Endothelial cell (in vitro differentiated cells): ENCODE results near the gene RNF26. TPM values are rescaled to one million over a fixed set of nuclear protein-coding genes. Genes with fewer than 3 reads are reported as not detected.
A peak's percentile ranks its signal among the peaks of the same experiment; 100 is the strongest.

ENCODE experiments used
- DNase-seq: peaks from one replicate; pipeline ENCODE4 v3.0.0; 2021; ENCODE audit warnings: low spot score
- H3K27ac Mint-ChIP-seq: one replicate; pipeline ENCODE4 v1.8.0; 2021; ENCODE audit warnings: mixed read lengths, inconsistent platforms; ENCODE audit not compliant: unreplicated experiment
- H3K27me3 Mint-ChIP-seq: one replicate; pipeline ENCODE4 v1.8.0; 2021; ENCODE audit warnings: mild to moderate bottlenecking, moderate library complexity, mixed read lengths, inconsistent platforms; ENCODE audit not compliant: unreplicated experiment
- H3K36me3 Mint-ChIP-seq: one replicate; pipeline ENCODE4 v1.8.0; 2021; ENCODE audit warnings: mild to moderate bottlenecking, low read depth, mixed read lengths, inconsistent platforms; ENCODE audit not compliant: unreplicated experiment
- H3K4me1 Mint-ChIP-seq: one replicate; pipeline ENCODE4 v1.8.0; 2021; ENCODE audit warnings: mild to moderate bottlenecking, mixed read lengths, inconsistent platforms; ENCODE audit not compliant: unreplicated experiment
- H3K4me3 Mint-ChIP-seq: one replicate; pipeline ENCODE4 v1.8.0; 2021; ENCODE audit warnings: mild to moderate bottlenecking, mixed read lengths, inconsistent platforms; ENCODE audit not compliant: unreplicated experiment
- H3K9me3 Mint-ChIP-seq: one replicate; pipeline ENCODE4 v1.8.0; 2021; ENCODE audit warnings: mixed read lengths, inconsistent platforms; ENCODE audit not compliant: unreplicated experiment
- long read RNA-seq: library from polyadenylated mRNA; unstranded; transcript quantifications from one replicate; pipeline ENCODE4 v2.0.0, GENCODE V29; 2020; ENCODE audit not compliant: unreplicated experiment
- total RNA-seq: library from RNA; stranded (reverse); fragmentation: NEBNext Ultra II Directional; extraction: Animal tissue kit (Norgen Biotek cat#: 25700); gene quantifications from one replicate; pipeline ENCODE4 v1.2.1, GENCODE V29; 2021; ENCODE audit not compliant: unreplicated experiment
- TF ChIP-seq, protein P1 (sequence below): fragments of 200-600 bp; sonication (generic); IDR thresholded peaks from one replicate; pipeline ENCODE4 v1.5.0; 2021; ENCODE audit warnings: antibody characterized with exemption; ENCODE audit not compliant: unreplicated experiment

The RNF26 gene
- 31.5 TPM for total RNA-seq
- long read RNA-seq, transcript RNF26-201 (1 exons, 2,787 nt) = major isoform, 28 of 28 reads
- long read RNA-seq, partial matches to known transcripts = 0 of 28 reads
- long read RNA-seq, other reads (novel, unspliced or antisense) = 0 of 28 reads

DNA sequence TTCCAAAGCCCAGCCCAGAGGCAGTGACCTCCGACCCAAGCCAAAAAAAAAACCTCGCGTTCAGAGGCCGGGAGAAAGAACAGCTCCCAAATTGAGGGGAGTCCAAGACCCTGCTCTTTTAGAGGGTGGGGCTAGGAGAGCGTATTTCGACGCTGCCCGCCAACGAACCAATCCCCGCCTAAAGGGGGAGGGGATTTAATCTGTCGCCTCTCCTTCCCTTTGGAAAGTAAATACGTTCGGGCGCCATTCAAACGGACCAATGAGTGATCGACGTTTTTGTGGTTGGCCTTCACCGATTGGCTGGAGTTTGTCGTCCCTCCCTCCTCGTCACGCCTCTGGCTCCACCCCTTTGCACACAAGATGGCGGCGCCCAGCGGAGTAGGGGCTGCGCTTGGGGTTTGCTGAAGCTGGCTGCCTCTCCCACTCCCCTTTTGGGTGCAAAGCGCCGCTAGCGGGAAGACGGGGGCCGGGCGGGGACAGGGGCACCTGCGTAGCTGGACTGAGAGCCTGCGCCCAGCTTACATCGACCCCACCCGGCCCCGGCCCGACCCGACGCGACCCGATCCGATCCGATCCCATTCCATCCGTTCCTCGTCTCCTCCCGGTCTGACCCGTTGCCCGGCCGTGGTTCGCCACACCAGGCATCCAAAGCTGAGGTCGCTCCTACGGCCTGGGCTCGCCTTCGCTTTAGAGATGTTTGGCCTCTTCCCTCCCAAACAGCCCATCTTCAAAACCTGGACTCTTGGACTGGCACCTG lies at the start of gene RNF26:
RNF26 (plus strand) TSS at position 354 of the 757 bp plus-strand sequence. CDS start 596 bp downstream, outside the sequence.
- TF ChIP-seq, protein P1, sequence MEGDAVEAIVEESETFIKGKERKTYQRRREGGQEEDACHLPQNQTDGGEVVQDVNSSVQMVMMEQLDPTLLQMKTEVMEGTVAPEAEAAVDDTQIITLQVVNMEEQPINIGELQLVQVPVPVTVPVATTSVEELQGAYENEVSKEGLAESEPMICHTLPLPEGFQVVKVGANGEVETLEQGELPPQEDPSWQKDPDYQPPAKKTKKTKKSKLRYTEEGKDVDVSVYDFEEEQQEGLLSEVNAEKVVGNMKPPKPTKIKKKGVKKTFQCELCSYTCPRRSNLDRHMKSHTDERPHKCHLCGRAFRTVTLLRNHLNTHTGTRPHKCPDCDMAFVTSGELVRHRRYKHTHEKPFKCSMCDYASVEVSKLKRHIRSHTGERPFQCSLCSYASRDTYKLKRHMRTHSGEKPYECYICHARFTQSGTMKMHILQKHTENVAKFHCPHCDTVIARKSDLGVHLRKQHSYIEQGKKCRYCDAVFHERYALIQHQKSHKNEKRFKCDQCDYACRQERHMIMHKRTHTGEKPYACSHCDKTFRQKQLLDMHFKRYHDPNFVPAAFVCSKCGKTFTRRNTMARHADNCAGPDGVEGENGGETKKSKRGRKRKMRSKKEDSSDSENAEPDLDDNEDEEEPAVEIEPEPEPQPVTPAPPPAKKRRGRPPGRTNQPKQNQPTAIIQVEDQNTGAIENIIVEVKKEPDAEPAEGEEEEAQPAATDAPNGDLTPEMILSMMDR = no peak
- peak within 1 kb of the TSS; percentile 99 for H3K4me3 Mint-ChIP-seq
- H3K27me3 Mint-ChIP-seq = peaks cover 4% of the 10 kb centered on the region
- peak; percentile 89 for DNase-seq
- no peaks in the 10 kb centered on the region for H3K36me3 Mint-ChIP-seq
- peak within 1 kb of the TSS; percentile 97 for H3K27ac Mint-ChIP-seq
- no peaks in the 10 kb centered on the region for H3K9me3 Mint-ChIP-seq
- peaks cover 35% of the 10 kb centered on the region for H3K4me1 Mint-ChIP-seq

DNA sequence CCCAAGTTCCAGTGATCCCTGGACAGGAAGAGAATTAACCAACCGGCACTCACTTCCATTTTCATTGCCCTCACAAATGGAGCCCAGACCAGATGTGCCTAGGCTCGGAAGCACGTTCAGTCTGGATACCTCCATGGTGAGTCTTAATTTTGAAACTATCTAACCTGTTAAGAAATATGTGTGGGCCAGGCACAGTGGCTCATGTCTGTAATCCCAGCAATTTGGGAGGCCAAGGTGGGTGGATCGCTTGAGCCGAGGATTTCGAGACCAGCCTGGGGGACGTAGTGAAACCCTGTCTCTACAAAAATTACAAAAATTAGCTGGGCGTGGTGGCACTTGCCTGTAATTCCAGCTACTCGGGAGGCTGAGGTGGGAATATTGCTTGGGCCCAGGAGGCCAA lies 48.9 kb upstream of the RNF26 start:
- peaks cover 4% of the 10 kb centered on the region for H3K27me3 Mint-ChIP-seq
- H3K4me1 Mint-ChIP-seq = no peaks in the 10 kb centered on the region
- H3K27ac Mint-ChIP-seq = no peak overlapping the region
- H3K9me3 Mint-ChIP-seq = no peaks in the 10 kb centered on the region
- TF ChIP-seq, protein P1 = no peak
- no peak overlapping the region for H3K4me3 Mint-ChIP-seq
- peaks cover 38% of the 10 kb centered on the region for H3K36me3 Mint-ChIP-seq
- no peak for DNase-seq

DNA sequence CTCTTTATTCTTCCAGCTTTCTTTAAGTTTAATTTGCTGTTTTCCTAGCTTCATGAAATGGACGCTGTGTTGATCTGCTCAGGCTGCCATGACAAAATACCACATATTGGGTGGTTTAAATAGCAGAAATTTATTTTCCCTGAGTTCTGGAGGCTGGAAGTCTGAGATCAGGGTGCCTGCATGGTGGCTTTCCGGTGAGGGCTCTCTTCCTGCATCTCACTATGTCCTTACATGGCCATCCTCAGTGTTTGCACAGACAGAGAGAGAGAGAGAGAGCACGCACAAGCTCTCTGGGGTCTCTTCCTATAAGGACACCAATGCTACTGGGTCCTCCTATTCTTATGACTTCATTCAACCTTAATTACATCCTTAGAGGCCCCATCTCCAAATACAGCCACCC lies 46.1 kb upstream of the RNF26 start:
- H3K4me1 Mint-ChIP-seq = no peaks in the 10 kb centered on the region
- TF ChIP-seq, protein P1 = no peak

DNA sequence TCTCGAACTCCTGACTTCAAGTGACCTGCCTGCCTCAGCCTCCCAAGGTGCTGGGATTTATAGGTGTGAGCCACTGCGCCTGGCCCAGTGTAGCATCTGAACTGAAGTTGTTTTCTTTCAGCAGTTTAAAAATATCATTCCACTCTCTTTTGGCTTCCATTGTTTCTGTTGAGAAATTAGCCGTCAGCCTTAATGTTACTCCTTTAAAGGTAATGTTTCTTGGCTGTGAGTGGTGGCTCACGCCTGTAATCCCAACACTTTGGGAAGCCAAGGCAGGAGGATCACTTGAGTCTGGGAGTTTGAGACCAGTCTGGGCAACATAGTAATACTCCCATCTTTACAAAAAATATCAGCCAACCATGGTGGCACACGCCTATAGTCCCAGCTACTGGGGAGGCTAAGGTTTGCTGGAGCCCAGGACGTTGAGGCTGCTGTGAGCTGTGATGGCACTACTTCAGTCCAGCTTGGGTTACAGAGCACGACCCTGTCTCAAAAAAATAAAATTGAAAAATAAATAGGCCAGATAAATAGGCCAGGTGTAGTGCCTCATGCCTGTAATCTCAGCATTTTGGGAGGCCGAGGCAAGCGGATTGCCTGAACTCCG lies 43.3 kb upstream of the RNF26 start:
- no peak overlapping the region for H3K4me3 Mint-ChIP-seq
- H3K9me3 Mint-ChIP-seq = no peaks in the 10 kb centered on the region
- no peak overlapping the region for H3K27ac Mint-ChIP-seq
- no peak for DNase-seq
- H3K27me3 Mint-ChIP-seq = no peaks in the 10 kb centered on the region
- TF ChIP-seq, protein P1 = no peak
- H3K36me3 Mint-ChIP-seq = peaks cover 29% of the 10 kb centered on the region
- no peaks in the 10 kb centered on the region for H3K4me1 Mint-ChIP-seq

More for the DNA sequence above, 46.1 kb upstream of the RNF26 start:
- no peak for DNase-seq
- Mint-ChIP-seq H3K27me3 (peaks cover 2% of the 10 kb centered on the region), H3K4me3 (no peak overlapping the region), H3K27ac (no peak overlapping the region), H3K36me3 (peaks cover 37% of the 10 kb centered on the region), H3K9me3 (no peaks in the 10 kb centered on the region)

DNA sequence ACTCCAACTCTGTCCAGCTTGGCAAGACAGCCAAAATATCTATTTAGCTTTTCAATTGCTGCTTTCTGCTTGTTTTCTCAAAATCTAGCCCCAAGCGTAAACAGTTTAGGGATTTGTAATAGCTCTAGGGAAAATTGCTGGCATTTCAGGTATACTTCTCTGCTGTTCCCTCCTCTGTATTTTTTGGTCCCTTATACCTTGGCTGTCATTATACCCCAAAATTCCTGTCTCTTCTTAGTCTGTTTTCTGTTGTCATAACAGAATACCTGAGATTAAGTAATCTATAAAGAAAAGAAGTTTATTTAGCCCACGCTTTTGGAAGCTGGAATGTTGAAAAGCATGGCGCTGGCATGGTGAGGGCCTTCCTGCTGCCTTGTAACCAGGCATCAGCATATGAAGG lies 40.9 kb upstream of the RNF26 start:
- TF ChIP-seq, protein P1 = no peak
- H3K27me3 Mint-ChIP-seq = no peaks in the 10 kb centered on the region
- H3K4me3 Mint-ChIP-seq = no peak overlapping the region
- no peak overlapping the region for H3K27ac Mint-ChIP-seq
- H3K36me3 Mint-ChIP-seq = peaks cover 21% of the 10 kb centered on the region
- no peaks in the 10 kb centered on the region for H3K9me3 Mint-ChIP-seq
- H3K4me1 Mint-ChIP-seq = no peaks in the 10 kb centered on the region
- DNase-seq = no peak
